PFSK-1 (cell line): ENCODE data around the gene PROB1.

Experiments used
- FOXP2 ChIP-seq: optimal IDR thresholded peaks from 2 replicates; pipeline ENCODE3; 2011; ENCODE audit warnings: borderline replicate concordance, control low read depth, inconsistent platforms; ENCODE audit not compliant: insufficient read depth; ENCODE audit errors: extremely low read length, extremely low read depth
- POLR2AphosphoS5 ChIP-seq: IDR thresholded peaks from 2 replicates; pipeline ENCODE4 v1.6.1; 2012; ENCODE audit warnings: low read depth, mild to moderate bottlenecking, control low read depth, low read length, moderate library complexity
- SIN3A ChIP-seq: IDR thresholded peaks from 2 replicates; pipeline ENCODE4 v1.6.1; 2012; ENCODE audit warnings: mild to moderate bottlenecking, low read length, moderate library complexity, borderline replicate concordance; ENCODE audit not compliant: insufficient read depth
- TAF1 ChIP-seq: IDR thresholded peaks from 2 replicates; pipeline ENCODE4 v1.6.1; 2012; ENCODE audit warnings: low read length, control low read depth, borderline replicate concordance; ENCODE audit not compliant: insufficient read depth
- TF ChIP-seq, protein P1 (sequence below), 2 experiments: IDR thresholded peaks; 2 replicates each; pipeline versions ENCODE4 v1.6.1 to v1.8.0; 2011 to 2012; ENCODE audit warnings: low read depth in 2 of 2, low read length in 2 of 2, control low read depth in 1 of 2, inconsistent platforms in 1 of 2, mild to moderate bottlenecking in 1 of 2, moderate library complexity in 1 of 2; ENCODE audit not compliant: insufficient read depth in 1 of 2

Gene PROB1

GRCh38 chr5:139392324-139392677 is 2.6 kb downstream of the PROB1 start:
- TF ChIP-seq POLR2AphosphoS5 (no peak), SIN3A (no peak), FOXP2 (no peak), TAF1 (no peak)
- TF ChIP-seq, protein P1, sequence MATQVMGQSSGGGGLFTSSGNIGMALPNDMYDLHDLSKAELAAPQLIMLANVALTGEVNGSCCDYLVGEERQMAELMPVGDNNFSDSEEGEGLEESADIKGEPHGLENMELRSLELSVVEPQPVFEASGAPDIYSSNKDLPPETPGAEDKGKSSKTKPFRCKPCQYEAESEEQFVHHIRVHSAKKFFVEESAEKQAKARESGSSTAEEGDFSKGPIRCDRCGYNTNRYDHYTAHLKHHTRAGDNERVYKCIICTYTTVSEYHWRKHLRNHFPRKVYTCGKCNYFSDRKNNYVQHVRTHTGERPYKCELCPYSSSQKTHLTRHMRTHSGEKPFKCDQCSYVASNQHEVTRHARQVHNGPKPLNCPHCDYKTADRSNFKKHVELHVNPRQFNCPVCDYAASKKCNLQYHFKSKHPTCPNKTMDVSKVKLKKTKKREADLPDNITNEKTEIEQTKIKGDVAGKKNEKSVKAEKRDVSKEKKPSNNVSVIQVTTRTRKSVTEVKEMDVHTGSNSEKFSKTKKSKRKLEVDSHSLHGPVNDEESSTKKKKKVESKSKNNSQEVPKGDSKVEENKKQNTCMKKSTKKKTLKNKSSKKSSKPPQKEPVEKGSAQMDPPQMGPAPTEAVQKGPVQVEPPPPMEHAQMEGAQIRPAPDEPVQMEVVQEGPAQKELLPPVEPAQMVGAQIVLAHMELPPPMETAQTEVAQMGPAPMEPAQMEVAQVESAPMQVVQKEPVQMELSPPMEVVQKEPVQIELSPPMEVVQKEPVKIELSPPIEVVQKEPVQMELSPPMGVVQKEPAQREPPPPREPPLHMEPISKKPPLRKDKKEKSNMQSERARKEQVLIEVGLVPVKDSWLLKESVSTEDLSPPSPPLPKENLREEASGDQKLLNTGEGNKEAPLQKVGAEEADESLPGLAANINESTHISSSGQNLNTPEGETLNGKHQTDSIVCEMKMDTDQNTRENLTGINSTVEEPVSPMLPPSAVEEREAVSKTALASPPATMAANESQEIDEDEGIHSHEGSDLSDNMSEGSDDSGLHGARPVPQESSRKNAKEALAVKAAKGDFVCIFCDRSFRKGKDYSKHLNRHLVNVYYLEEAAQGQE (IDR thresholded peaks at IDR 0.05; ENCODE audit: insufficient read depth in 1 of 2, low read depth in 2 of 2, low read length in 2 of 2), result no peak

DNA sequence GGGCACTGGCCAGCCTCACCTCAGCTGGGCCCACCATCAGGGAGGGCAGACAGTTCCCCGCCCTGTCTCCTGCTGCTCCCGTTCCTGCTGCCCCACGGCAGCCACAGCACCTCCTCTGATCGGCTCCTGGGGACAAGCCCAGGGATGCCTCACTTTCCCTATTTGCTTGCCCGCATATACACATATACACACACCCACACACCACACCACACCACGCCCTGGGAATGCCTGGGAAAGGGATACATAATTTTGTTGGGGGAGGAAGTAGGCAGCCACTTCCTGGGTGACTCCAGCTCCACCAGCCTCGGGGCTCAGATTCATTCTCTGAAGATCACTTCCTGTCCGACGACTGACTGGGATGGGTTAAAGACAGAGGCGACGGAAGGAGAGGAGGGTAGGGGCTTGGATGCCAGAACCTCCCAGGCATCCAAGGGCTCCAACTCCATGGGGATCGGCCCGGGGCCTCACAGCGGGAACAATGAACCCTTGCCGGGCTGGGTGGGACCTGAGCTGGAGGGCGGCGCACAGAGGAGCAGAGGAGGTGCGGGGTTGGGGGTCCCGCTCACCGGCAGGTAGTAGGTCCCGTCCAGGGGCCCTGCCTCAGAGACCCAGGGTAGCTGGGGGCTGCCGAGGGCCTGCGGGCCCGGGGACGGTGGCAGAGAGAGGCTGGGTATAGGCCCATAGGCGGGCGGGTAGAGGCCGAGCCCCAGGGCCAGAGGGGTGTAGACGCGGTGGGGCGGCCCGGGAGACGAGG is 3.2 kb downstream of the PROB1 start:
- TF ChIP-seq SIN3A, result no peak
- TF ChIP-seq, protein P1 (IDR thresholded peaks at IDR 0.05; ENCODE audit: insufficient read depth in 1 of 2, low read depth in 2 of 2, low read length in 2 of 2), result no peak
- TF ChIP-seq FOXP2, result no peak
- TF ChIP-seq TAF1, result no peak
- no peak for TF ChIP-seq POLR2AphosphoS5

- no peak for TF ChIP-seq SIN3A
Measured at GRCh38 chr5:139390639-139391569, 4.0 kb downstream of the PROB1 start.

DNA sequence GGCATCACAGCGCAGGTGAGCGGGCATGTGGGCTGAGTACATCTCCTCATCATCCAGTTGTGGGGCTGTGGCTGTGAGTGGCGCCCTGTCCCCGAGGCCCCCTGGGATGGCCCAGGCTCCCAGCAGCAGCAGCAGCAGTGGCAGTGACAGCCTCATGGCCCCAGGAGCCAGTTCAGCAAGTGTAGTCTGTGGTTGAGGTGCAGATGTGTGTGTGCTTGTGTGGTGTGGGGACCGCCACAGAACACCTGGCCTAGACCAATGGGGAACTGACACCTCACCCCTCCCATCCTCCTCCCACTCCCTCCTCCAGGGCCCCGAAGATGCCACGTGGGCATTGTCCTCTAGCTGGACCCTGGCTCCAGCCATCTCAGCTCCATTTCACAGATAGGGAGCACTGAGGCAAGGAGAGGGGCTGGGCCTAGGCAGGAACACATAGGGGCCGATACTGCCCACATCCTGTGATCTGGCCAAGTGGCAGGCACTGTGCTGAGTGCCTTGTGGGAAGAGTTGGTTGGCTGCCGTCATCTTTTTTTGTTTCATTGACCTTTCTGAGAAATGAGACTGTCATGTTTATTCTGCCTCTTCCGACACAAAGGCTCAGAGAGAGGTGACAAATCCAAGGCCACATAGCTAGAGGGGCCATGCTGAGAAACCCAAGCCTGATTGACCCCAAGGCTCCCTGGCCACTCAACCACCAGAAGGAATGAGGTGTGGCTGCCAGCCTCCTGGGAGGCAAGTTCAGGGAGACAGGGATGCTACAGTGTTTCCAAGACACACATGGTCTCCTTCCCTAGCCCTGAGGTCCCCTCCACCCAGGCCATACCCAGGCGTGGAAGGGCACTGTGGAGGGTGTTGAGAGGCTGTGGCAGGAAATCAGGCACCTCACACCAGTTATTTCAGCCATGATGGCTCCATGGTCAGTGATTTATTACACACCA is 4.9 kb downstream of the PROB1 start, which contains the start of gene MZB1:
TSS of gene MZB1 (minus strand) at position 213 of the 938 bp plus-strand sequence. CDS start at position 156, 57 bp downstream.
- TF ChIP-seq POLR2AphosphoS5 (no peak), FOXP2 (no peak), TAF1 (no peak), SIN3A (no peak)
- TF ChIP-seq, protein P1 (IDR thresholded peaks at IDR 0.05; ENCODE audit: insufficient read depth in 1 of 2, low read depth in 2 of 2, low read length in 2 of 2), result no peak
